Fibroblast of lung (primary cell): ENCODE measurements around the gene KCNQ2. TPM values are rescaled to one million over a fixed set of nuclear protein-coding genes. Genes with fewer than 3 reads are reported as not detected.

Experiments used
- DNase-seq, 2 donors: peaks; one replicate each; pipeline versions ENCODE4 v3.0.0 to v3.0.0-alpha.2; 2010; ENCODE audit warnings: low read depth in 2 of 2
- H2AFZ ChIP-seq: 2 replicates; pipeline ENCODE4 v1.5.1; 2012; ENCODE audit warnings: low read length, control low read depth, inconsistent platforms
- H3K27ac ChIP-seq: 2 replicates; pipeline ENCODE4 v1.5.1; 2011; ENCODE audit warnings: low read length, control low read depth; ENCODE audit not compliant: insufficient read depth
- H3K27me3 ChIP-seq: 2 replicates; pipeline ENCODE4 v1.5.1; 2011; ENCODE audit warnings: mild to moderate bottlenecking, low read length; ENCODE audit not compliant: control insufficient read depth, insufficient read depth
- H3K36me3 ChIP-seq: 2 replicates; pipeline ENCODE4 v1.5.1; 2011; ENCODE audit warnings: low read length; ENCODE audit not compliant: control insufficient read depth, insufficient read depth
- H3K4me1 ChIP-seq: 2 replicates; pipeline ENCODE4 v1.5.1; 2011; ENCODE audit warnings: low read length; ENCODE audit not compliant: control insufficient read depth, insufficient read depth; ENCODE audit errors: extremely low read depth
- H3K4me2 ChIP-seq: 2 replicates; pipeline ENCODE4 v1.5.1; 2011; ENCODE audit warnings: low read length, control low read depth; ENCODE audit not compliant: insufficient read depth; ENCODE audit errors: extremely low read depth
- H3K4me3 ChIP-seq, 4 experiments: fragments of 200-600 bp in 1 of 4; sonication (generic) in 1 of 4; replicated peaks in 1 of 4; 2 replicates each; pipeline ENCODE4 v1.5.1; 2011 to 2016; ENCODE audit warnings: low read length in 4 of 4, low read depth in 3 of 4, mild to moderate bottlenecking in 3 of 4, control low read depth in 2 of 4, inconsistent platforms in 1 of 4, mixed read lengths in 1 of 4; ENCODE audit not compliant: insufficient read depth in 1 of 4; ENCODE audit errors: control extremely low read depth in 1 of 4
- H3K79me2 ChIP-seq: 2 replicates; pipeline ENCODE4 v1.5.1; 2012; ENCODE audit warnings: mild to moderate bottlenecking, low read length, inconsistent platforms; ENCODE audit not compliant: control insufficient read depth, insufficient read depth
- H3K9ac ChIP-seq: 2 replicates; pipeline ENCODE4 v1.5.1; 2011; ENCODE audit warnings: mild to moderate bottlenecking, low read length, control low read depth; ENCODE audit not compliant: insufficient read depth
- H3K9me3 ChIP-seq: 2 replicates; pipeline ENCODE4 v1.5.1; 2012; ENCODE audit warnings: low read depth, low read length; ENCODE audit not compliant: control insufficient read depth, insufficient read depth
- H4K20me1 ChIP-seq: 2 replicates; pipeline ENCODE4 v1.5.1; 2011; ENCODE audit warnings: low read length; ENCODE audit not compliant: control insufficient read depth, insufficient read depth; ENCODE audit errors: extremely low read depth
- CTCF ChIP-seq, 2 donors: IDR thresholded peaks in 1 of 2; conservative IDR thresholded peaks in 1 of 2; 1 replicate in 1 of 2; 2 replicates in 1 of 2; pipeline ENCODE4 v1.5.1; 2011 to 2012; ENCODE audit warnings: low read length in 2 of 2, control low read depth in 1 of 2, inconsistent platforms in 1 of 2, low read depth in 1 of 2, mild to moderate bottlenecking in 1 of 2
- EZH2 ChIP-seq: IDR thresholded peaks from 2 replicates; pipeline ENCODE4 v1.5.1; 2012; ENCODE audit warnings: low read length, control low read depth, mild to moderate bottlenecking; ENCODE audit errors: missing control alignments
- polyA plus RNA-seq, 2 donors: library from polyadenylated mRNA; depleted of rRNA in 1 of 2; stranded (reverse) in 1 of 2; unstranded in 1 of 2; fragments of >200 nt; gene quantifications; 2 replicates each; pipeline ENCODE4 v1.2.1, GENCODE V29; 2011 to 2012; ENCODE audit warnings: missing spikeins in 1 of 2
- total RNA-seq: library from RNA; depleted of rRNA; stranded (reverse); fragments of >200 nt; gene quantifications from 2 replicates; pipeline ENCODE4 v1.2.1, GENCODE V29; 2014

The KCNQ2 gene
- total and polyA plus RNA-seq, 2 donors (not counting 1 experiment from before 2014, with no cell fraction given), result not detected

GRCh38 chr20:63491078-63491477 is 18.6 kb upstream of the KCNQ2 start:
- Histone ChIP-seq H3K9ac (no peak overlapping the region), H3K9me3 (no peaks in the 10 kb centered on the region), H3K4me1 (no peaks in the 10 kb centered on the region), H3K27ac (no peak overlapping the region), H3K79me2 (no peaks in the 10 kb centered on the region), H3K27me3 (peaks cover 7% of the 10 kb centered on the region), H3K4me2 (no peak overlapping the region), H3K36me3 (no peaks in the 10 kb centered on the region), H3K4me3 (no peak overlapping the region), H4K20me1 (no peaks in the 10 kb centered on the region), H2AFZ (no peak overlapping the region)
- TF ChIP-seq EZH2 (no peak), CTCF (conservative IDR thresholded peaks at IDR 0.05 in 1 of 2, IDR thresholded peaks at IDR 0.05 in 1 of 2; ENCODE audit: low read depth in 1 of 2, low read length in 2 of 2) (no peak)
- DNase-seq, result no peak

GRCh38 chr20:63490416-63490815 is 18.0 kb upstream of the KCNQ2 start:
- Histone ChIP-seq H3K9me3 (no peaks in the 10 kb centered on the region), H3K36me3 (no peaks in the 10 kb centered on the region), H3K4me3 (no peak overlapping the region), H3K9ac (no peak overlapping the region), H3K4me1 (no peaks in the 10 kb centered on the region), H2AFZ (no peak overlapping the region), H3K27ac (no peak overlapping the region), H3K4me2 (no peak overlapping the region), H4K20me1 (no peaks in the 10 kb centered on the region), H3K27me3 (peaks cover 7% of the 10 kb centered on the region), H3K79me2 (no peaks in the 10 kb centered on the region)
- DNase-seq, result no peak
- TF ChIP-seq EZH2, result no peak
- no peak for TF ChIP-seq CTCF (conservative IDR thresholded peaks at IDR 0.05 in 1 of 2, IDR thresholded peaks at IDR 0.05 in 1 of 2; ENCODE audit: low read depth in 1 of 2, low read length in 2 of 2)

GRCh38 chr20:63488315-63489251 is 16.1 kb upstream of the KCNQ2 start:
- H3K4me3 ChIP-seq, result no peak overlapping the region
- no peak for TF ChIP-seq EZH2
- no peak for DNase-seq
- no peaks in the 10 kb centered on the region for H3K4me1 ChIP-seq
- H3K27ac ChIP-seq, result no peak overlapping the region
- H3K9ac ChIP-seq, result no peak overlapping the region
- H3K27me3 ChIP-seq, result peaks cover 7% of the 10 kb centered on the region
- no peak overlapping the region for H2AFZ ChIP-seq
- H3K4me2 ChIP-seq, result no peak overlapping the region
- H3K9me3 ChIP-seq, result no peaks in the 10 kb centered on the region
- H4K20me1 ChIP-seq, result no peaks in the 10 kb centered on the region
- H3K79me2 ChIP-seq, result no peaks in the 10 kb centered on the region
- H3K36me3 ChIP-seq, result no peaks in the 10 kb centered on the region
